NB4 (cell line): ENCODE measurements around the gene CIITA.

Experiments
- CTCF ChIP-seq: IDR thresholded peaks from one replicate; pipeline ENCODE4 v1.5.1; 2012; ENCODE audit warnings: low read depth, low read length
- MAX ChIP-seq: IDR thresholded peaks from 2 replicates; pipeline ENCODE4 v1.6.1; 2011; ENCODE audit warnings: low read depth, low read length
- POLR2A ChIP-seq: IDR thresholded peaks from 2 replicates; pipeline ENCODE4 v1.6.1; 2011; ENCODE audit warnings: mild to moderate bottlenecking; ENCODE audit not compliant: insufficient read length; ENCODE audit errors: extremely low read depth

- TF ChIP-seq MAX (no peak), POLR2A (no peak), CTCF (no peak)
Observed at GRCh38 chr16:10880594-10881452, 3.8 kb downstream of the CIITA start.
